GM12878 (cell line): ENCODE measurements around the gene MAGIX. TPM values are rescaled to one million over a fixed set of nuclear protein-coding genes. Genes with fewer than 3 reads are reported as not detected.

Experiments used
- CREM ChIP-seq: IDR thresholded peaks from 2 replicates; pipeline ENCODE4 v1.6.1; 2014; ENCODE audit warnings: antibody characterized with exemption, low read depth
- E2F4 ChIP-seq: IDR thresholded peaks from 2 replicates; pipeline ENCODE4 v1.6.1; 2012; ENCODE audit warnings: low read depth, low read length, improper control_type of control experiment
- E4F1 ChIP-seq: fragments of 450-650 bp; IDR thresholded peaks from 2 replicates; pipeline ENCODE4 v1.6.1; 2018; ENCODE audit warnings: borderline replicate concordance, mild to moderate bottlenecking; ENCODE audit not compliant: partially characterized antibody
- ELK1 ChIP-seq: IDR thresholded peaks from 2 replicates; pipeline ENCODE4 v1.6.1; 2012; ENCODE audit warnings: low read depth, low read length, improper control_type of control experiment
- MEF2B ChIP-seq: fragments of 450-650 bp; IDR thresholded peaks from 2 replicates; pipeline ENCODE4 v1.6.1; 2018; ENCODE audit warnings: mild to moderate bottlenecking, moderate library complexity; ENCODE audit not compliant: partially characterized antibody, poor library complexity, severe bottlenecking
- POLR2A ChIP-seq: IDR thresholded peaks from 2 replicates; pipeline ENCODE4 v1.6.1; 2011; ENCODE audit warnings: low read depth, mild to moderate bottlenecking, low read length
- RELB ChIP-seq: fragments of 450-650 bp; IDR thresholded peaks from 2 replicates; pipeline ENCODE4 v1.6.1; 2017; ENCODE audit warnings: low read depth, mild to moderate bottlenecking, moderate library complexity
- SMAD5 ChIP-seq: IDR thresholded peaks from 2 replicates; pipeline ENCODE4 v1.6.1; 2016; ENCODE audit warnings: antibody characterized with exemption, low read depth
- SMC3 ChIP-seq: IDR thresholded peaks from 2 replicates; pipeline ENCODE4 v1.6.1; 2011; ENCODE audit warnings: low read length, improper control_type of control experiment, borderline replicate concordance
- TAF1 ChIP-seq: IDR thresholded peaks from 2 replicates; pipeline ENCODE4 v1.6.1; 2011; ENCODE audit warnings: mild to moderate bottlenecking, low read depth, low read length, borderline replicate concordance
- WRNIP1 ChIP-seq: IDR thresholded peaks from 2 replicates; pipeline ENCODE4 v1.6.1; 2011; ENCODE audit warnings: low read depth, low read length, improper control_type of control experiment, borderline replicate concordance
- ZBTB33 ChIP-seq: fragments of 450-650 bp; IDR thresholded peaks from 2 replicates; pipeline ENCODE4 v1.6.1; 2017; ENCODE audit warnings: mild to moderate bottlenecking
- ZBTB40 ChIP-seq: fragments of 450-650 bp; IDR thresholded peaks from 2 replicates; pipeline ENCODE4 v1.6.1; 2016; ENCODE audit warnings: mild to moderate bottlenecking, moderate library complexity, borderline replicate concordance
- ZNF207 ChIP-seq: fragments of 450-650 bp; IDR thresholded peaks from 2 replicates; pipeline ENCODE4 v1.6.1; 2014; ENCODE audit warnings: antibody characterized with exemption, mild to moderate bottlenecking, borderline replicate concordance
- ZNF217 ChIP-seq: fragments of 450-650 bp; IDR thresholded peaks from 2 replicates; pipeline ENCODE4 v1.6.1; 2017; ENCODE audit warnings: antibody characterized with exemption, mild to moderate bottlenecking
- ZSCAN29 ChIP-seq: fragments of 450-650 bp; IDR thresholded peaks from 2 replicates; pipeline ENCODE4 v1.6.1; 2017; ENCODE audit warnings: mild to moderate bottlenecking, moderate library complexity
- polyA plus RNA-seq, 11 experiments: library from polyadenylated mRNA; depleted of rRNA in 4 of 11; unstranded in 6 of 11; stranded (reverse) in 5 of 11; fragments of >200 nt; fragmentation: Nextera tagmentation in 4 of 11; fragmentation: Illumina TruSeq in 1 of 11; extraction: Ambion mirVana in 4 of 11; extraction: Trizol in 1 of 11; gene quantifications; 1 replicate in 1 of 11; 2 replicates in 10 of 11; pipeline versions ENCODE4 v1.2.1 to v1.2.3, GENCODE V29; 2011 to 2016; ENCODE audit warnings: inconsistent platforms in 2 of 11, missing spikeins in 2 of 11, low read depth in 1 of 11
- total RNA-seq, 4 experiments: library from RNA; depleted of rRNA in 3 of 4; stranded (reverse); fragments of >200 nt in 3 of 4; fragmentation: Illumina TruSeq in 1 of 4; extraction: Trizol in 1 of 4; gene quantifications; 2 replicates each; pipeline versions ENCODE4 v1.2.1 to v1.2.3, GENCODE V29; 2013 to 2021

Gene MAGIX
- total and polyA plus RNA-seq, 10 of the 15 experiments (the other 5 are each of a cell fraction or from before 2014, with no cell fraction given), result 0.03 to 2.5 (median 0.82) TPM

- TF ChIP-seq ZBTB40, result no peak
- no peak for TF ChIP-seq MEF2B
- TF ChIP-seq ZNF207, result 0 out of 2 replicates have a peak, but pooled peaks have one; percentile 33
- no peak for TF ChIP-seq E2F4
- peak; percentile 15; the same call in 1 of the 2 replicates for TF ChIP-seq RELB
- no peak for TF ChIP-seq SMAD5
- no peak for TF ChIP-seq ELK1
- 0 out of 2 replicates have a peak, but pooled peaks have one; percentile 33 for TF ChIP-seq POLR2A
- TF ChIP-seq ZBTB33, result no peak
- no peak for TF ChIP-seq ZNF217
- TF ChIP-seq E4F1, result no peak
- TF ChIP-seq CREM, result no peak
- no peak for TF ChIP-seq TAF1
- no peak for TF ChIP-seq SMC3
- TF ChIP-seq ZSCAN29, result no peak
- TF ChIP-seq WRNIP1, result no peak
Measured at GRCh38 chrX:49165901-49166881, 3.6 kb downstream of the MAGIX start (continued).
